ENCODE results near the gene SETD3. TPM values are rescaled to one million over a fixed set of nuclear protein-coding genes. Genes with fewer than 3 reads are reported as not detected.

Gene SETD3
- total RNA-seq, 4 donors from 2014 or later, result 29.1 to 65.4 (median 36.3) TPM

GRCh38 chr14:99520571-99521081 lies 40.0 kb upstream of the SETD3 start:
- 71 to 72% methylated on average over 2 to 8 of the region's 11 CpGs for WGBS, 2 donors
- intact Hi-C loops (cut with DNase I), result no loop called here
- Histone ChIP-seq H3K36me3 (peaks cover 0 to 35% (median 0%) of the 10 kb centered on the region in 3 donors), H3K27me3 (no peaks in the 10 kb centered on the region), H3K4me3 (no peak overlapping the region), H3K4me1 (peaks cover 18 to 49% (median 20%) of the 10 kb centered on the region in 3 donors), H3K9me3 (no peaks in the 10 kb centered on the region), H3K27ac (no peak overlapping the region)
- no peak for DNase-seq
- TF ChIP-seq CTCF (IDR thresholded peaks at IDR 0.05), result no peak
- no peak for TF ChIP-seq POLR2A (IDR thresholded peaks at IDR 0.05)

- Histone ChIP-seq H3K36me3 (peaks cover 0 to 42% (median 0%) of the 10 kb centered on the region in 3 donors), H3K9me3 (no peaks in the 10 kb centered on the region), H3K27me3 (no peaks in the 10 kb centered on the region), H3K4me3 (no peak overlapping the region), H3K27ac (peak overlapping the region in 1 of 4 donors; percentile 14), H3K4me1 (peaks cover 14 to 43% (median 15%) of the 10 kb centered on the region in 3 donors)
- 83 to 85% methylated on average over 1 to 4 of the region's 6 CpGs for WGBS, 2 donors
- DNase-seq, result no peak
- no peak for TF ChIP-seq CTCF (IDR thresholded peaks at IDR 0.05)
- no peak for TF ChIP-seq POLR2A (IDR thresholded peaks at IDR 0.05)
- intact Hi-C loops (cut with DNase I), result loop anchor here (2.0 kb wide), 1 partner anchor 109 kb away; no protein-coding TSS in a partner anchor
These were observed 39.3 kb upstream of the SETD3 start for GRCh38 chr14:99519931-99520421.

- TF ChIP-seq CTCF (IDR thresholded peaks at IDR 0.05) (no peak), POLR2A (IDR thresholded peaks at IDR 0.05) (no peak)
- no peaks in the 10 kb centered on the region for H3K27me3 ChIP-seq
- intact Hi-C loops (cut with DNase I), result loop anchor here (2.0 kb wide), 1 partner anchor 109 kb away; no protein-coding TSS in a partner anchor
- DNase-seq, result no peak
- peaks cover 0 to 48% (median 4%) of the 10 kb centered on the region in 3 donors for H3K36me3 ChIP-seq
- H3K9me3 ChIP-seq, result no peaks in the 10 kb centered on the region
- 76 to 87% methylated on average over 5 to 7 of the region's 8 CpGs for WGBS, 2 donors
- H3K4me3 ChIP-seq, result no peak overlapping the region
- H3K4me1 ChIP-seq, result peaks cover 12 to 37% (median 12%) of the 10 kb centered on the region in 3 donors
- H3K27ac ChIP-seq, result no peak overlapping the region
These were observed 38.8 kb upstream of the SETD3 start for GRCh38 chr14:99519347-99519881.

- TF ChIP-seq CTCF (IDR thresholded peaks at IDR 0.05) (peak; percentile 93 to 99 (median 96)), POLR2A (IDR thresholded peaks at IDR 0.05) (no peak)
- H3K4me1 ChIP-seq, result peaks cover 8 to 30% (median 10%) of the 10 kb centered on the region in 3 donors
- no peak overlapping the region for H3K4me3 ChIP-seq
- H3K9me3 ChIP-seq, result no peaks in the 10 kb centered on the region
- WGBS, 2 donors, result 54 to 79% methylated on average over 5 to 11 of the region's 21 CpGs
- H3K36me3 ChIP-seq, result peaks cover 0 to 55% (median 4%) of the 10 kb centered on the region in 3 donors
- H3K27ac ChIP-seq, result no peak overlapping the region
- DNase-seq, result no peak
- H3K27me3 ChIP-seq, result no peaks in the 10 kb centered on the region
- intact Hi-C loops (cut with DNase I), result loop anchor here (2.0 kb wide), 1 partner anchor 110 kb away; no protein-coding TSS in a partner anchor
These were observed 38.0 kb upstream of the SETD3 start for GRCh38 chr14:99518441-99519346.
